HCT116 (cell line): ENCODE measurements around the gene GPX3.

ENCODE experiments used
- EZH2 ChIP-seq: fragments of 200-600 bp; sonication (generic); IDR thresholded peaks from 2 replicates; pipeline ENCODE4 v1.6.1; 2017; ENCODE audit warnings: antibody characterized with exemption, mixed run types
- RAD21 ChIP-seq: IDR thresholded peaks from 2 replicates; pipeline ENCODE4 v1.6.1; 2012; ENCODE audit warnings: low read depth, mild to moderate bottlenecking
- TF ChIP-seq, protein P1 (sequence below), 3 experiments: fragments of 200-600 bp in 1 of 3; sonication (generic) in 1 of 3; IDR thresholded peaks in 2 of 3; conservative IDR thresholded peaks in 1 of 3; 2 replicates each; pipeline ENCODE4 v1.5.1; 2012 to 2017; ENCODE audit warnings: low read depth in 2 of 3, low read length in 2 of 3, antibody characterized with exemption in 1 of 3, borderline replicate concordance in 1 of 3, control low read depth in 1 of 3, mild to moderate bottlenecking in 1 of 3, mixed read lengths in 1 of 3, mixed run types in 1 of 3, moderate library complexity in 1 of 3; ENCODE audit not compliant: insufficient read depth in 1 of 3
- TF ChIP-seq, protein P2 (sequence below): IDR thresholded peaks from 2 replicates; pipeline ENCODE4 v1.6.1; 2012; ENCODE audit warnings: low read depth

DNA sequence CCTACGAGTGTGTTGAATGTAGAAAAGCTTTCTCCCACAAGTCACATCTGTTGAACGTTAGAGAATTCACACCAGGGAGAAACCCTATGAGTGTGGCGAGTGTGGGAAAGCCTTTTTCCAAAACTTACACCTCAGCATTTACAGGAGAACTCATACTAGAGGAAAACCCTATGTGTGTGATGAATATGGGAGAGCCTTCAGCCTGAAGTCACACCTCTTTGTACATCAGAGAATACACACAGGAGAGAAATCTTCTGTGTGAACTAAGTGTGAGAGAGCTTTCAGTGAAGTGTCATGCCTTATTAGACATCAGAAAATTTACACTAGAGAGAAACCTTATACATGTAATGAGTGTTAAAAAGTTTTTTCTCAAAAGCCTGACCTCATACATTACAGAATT, 41.8 kb upstream of the GPX3 start:
- TF ChIP-seq, protein P1, sequence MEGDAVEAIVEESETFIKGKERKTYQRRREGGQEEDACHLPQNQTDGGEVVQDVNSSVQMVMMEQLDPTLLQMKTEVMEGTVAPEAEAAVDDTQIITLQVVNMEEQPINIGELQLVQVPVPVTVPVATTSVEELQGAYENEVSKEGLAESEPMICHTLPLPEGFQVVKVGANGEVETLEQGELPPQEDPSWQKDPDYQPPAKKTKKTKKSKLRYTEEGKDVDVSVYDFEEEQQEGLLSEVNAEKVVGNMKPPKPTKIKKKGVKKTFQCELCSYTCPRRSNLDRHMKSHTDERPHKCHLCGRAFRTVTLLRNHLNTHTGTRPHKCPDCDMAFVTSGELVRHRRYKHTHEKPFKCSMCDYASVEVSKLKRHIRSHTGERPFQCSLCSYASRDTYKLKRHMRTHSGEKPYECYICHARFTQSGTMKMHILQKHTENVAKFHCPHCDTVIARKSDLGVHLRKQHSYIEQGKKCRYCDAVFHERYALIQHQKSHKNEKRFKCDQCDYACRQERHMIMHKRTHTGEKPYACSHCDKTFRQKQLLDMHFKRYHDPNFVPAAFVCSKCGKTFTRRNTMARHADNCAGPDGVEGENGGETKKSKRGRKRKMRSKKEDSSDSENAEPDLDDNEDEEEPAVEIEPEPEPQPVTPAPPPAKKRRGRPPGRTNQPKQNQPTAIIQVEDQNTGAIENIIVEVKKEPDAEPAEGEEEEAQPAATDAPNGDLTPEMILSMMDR (IDR thresholded peaks at IDR 0.05 in 2 of 3, conservative IDR thresholded peaks at IDR 0.05 in 1 of 3; ENCODE audit: borderline replicate concordance in 1 of 3, insufficient read depth in 1 of 3, low read depth in 2 of 3, low read length in 2 of 3): no peak
- TF ChIP-seq, protein P2, sequence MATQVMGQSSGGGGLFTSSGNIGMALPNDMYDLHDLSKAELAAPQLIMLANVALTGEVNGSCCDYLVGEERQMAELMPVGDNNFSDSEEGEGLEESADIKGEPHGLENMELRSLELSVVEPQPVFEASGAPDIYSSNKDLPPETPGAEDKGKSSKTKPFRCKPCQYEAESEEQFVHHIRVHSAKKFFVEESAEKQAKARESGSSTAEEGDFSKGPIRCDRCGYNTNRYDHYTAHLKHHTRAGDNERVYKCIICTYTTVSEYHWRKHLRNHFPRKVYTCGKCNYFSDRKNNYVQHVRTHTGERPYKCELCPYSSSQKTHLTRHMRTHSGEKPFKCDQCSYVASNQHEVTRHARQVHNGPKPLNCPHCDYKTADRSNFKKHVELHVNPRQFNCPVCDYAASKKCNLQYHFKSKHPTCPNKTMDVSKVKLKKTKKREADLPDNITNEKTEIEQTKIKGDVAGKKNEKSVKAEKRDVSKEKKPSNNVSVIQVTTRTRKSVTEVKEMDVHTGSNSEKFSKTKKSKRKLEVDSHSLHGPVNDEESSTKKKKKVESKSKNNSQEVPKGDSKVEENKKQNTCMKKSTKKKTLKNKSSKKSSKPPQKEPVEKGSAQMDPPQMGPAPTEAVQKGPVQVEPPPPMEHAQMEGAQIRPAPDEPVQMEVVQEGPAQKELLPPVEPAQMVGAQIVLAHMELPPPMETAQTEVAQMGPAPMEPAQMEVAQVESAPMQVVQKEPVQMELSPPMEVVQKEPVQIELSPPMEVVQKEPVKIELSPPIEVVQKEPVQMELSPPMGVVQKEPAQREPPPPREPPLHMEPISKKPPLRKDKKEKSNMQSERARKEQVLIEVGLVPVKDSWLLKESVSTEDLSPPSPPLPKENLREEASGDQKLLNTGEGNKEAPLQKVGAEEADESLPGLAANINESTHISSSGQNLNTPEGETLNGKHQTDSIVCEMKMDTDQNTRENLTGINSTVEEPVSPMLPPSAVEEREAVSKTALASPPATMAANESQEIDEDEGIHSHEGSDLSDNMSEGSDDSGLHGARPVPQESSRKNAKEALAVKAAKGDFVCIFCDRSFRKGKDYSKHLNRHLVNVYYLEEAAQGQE: no peak
- TF ChIP-seq RAD21 (no peak), EZH2 (no peak)
